Pons (tissue), 1 donor: ENCODE data around the gene RSPO1.

Source experiments
- DNase-seq: peaks from one replicate; pipeline ENCODE4 v3.0.0-alpha.2; 2016; ENCODE audit warnings: low spot score

The RSPO1 gene

DNA sequence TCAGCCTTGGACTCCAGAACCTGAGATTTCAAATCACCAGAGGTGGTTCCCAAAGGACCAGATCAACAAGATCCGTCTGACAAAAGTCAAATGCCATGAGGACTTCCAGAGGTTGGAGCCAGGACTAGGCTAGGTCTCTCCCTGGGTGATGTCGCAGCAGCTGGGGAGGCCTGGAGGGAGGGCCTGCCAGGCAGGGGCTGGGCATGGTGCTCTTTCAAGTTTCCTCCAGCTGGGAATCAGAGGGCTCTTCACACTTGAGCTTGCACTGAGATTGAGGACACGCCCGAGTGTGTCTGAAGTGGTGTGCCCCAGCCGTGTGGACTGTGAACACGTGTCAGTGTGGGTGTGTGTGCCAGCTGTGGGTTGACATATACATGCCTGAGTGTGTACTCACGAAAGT, 21.3 kb upstream of the RSPO1 start:
- DNase-seq = no peak

DNA sequence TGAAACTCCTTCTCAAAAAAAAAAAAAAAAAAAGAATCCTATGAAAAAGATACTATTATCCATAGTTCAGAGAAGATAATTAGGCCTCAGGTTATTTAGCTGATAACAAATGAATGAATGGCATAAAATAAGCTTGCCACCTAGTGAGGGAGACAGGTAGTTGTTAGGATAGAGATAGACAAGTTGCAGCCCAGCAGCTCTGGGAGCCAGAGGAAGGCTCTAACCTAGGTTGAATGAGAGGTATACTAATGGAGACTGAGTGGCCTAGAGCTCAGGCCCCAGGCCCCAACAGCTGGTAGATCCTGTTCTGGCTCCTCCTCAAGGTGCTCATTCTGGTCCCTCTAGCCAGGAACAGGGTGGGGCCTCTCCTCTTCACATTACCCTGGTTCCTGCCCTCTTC, 20.6 kb upstream of the RSPO1 start:
- DNase-seq = no peak

DNA sequence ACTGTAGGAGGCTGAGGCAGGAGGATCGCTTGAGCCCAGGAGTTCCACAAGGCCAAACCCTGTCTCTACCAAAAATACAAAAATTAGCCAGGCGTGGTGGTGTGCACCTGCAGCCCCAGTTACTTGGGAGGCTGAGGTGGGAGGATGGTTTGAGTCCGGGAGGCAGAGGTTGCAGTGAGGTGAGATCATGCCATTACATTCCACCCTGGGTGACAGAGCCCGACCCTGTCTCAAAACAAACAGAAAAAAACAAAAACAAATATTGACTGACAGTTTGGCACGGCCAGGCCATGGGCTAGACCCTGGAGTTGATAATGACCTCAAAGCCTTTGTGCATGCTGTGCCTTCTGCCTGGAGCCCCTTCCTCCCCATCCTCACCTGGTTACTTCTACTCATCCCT, 19.2 kb upstream of the RSPO1 start:
- no peak for DNase-seq

GRCh38 chr1:37652976-37653375, 18.3 kb upstream of the RSPO1 start:
- no peak for DNase-seq

DNA sequence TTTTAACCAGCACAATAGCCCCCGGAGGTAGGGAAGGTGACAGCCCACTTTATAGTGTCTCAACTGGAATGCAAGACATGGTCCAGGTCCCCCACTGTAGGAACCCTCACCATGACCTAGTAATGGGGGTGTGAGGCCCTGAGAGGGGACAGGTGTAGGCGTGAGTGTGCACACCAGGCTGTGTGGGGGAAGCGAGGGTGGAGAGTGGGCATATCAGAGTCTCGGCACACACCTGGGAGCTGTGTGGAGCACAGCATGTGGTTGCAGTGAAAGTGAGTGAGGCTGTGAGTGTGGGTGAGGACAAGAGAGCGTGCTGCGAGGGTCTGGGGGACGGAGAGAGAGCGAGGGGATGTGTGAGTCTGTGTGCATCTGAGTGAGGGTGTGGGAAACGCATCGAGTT, 17.1 kb upstream of the RSPO1 start:
- DNase-seq = no peak

DNA sequence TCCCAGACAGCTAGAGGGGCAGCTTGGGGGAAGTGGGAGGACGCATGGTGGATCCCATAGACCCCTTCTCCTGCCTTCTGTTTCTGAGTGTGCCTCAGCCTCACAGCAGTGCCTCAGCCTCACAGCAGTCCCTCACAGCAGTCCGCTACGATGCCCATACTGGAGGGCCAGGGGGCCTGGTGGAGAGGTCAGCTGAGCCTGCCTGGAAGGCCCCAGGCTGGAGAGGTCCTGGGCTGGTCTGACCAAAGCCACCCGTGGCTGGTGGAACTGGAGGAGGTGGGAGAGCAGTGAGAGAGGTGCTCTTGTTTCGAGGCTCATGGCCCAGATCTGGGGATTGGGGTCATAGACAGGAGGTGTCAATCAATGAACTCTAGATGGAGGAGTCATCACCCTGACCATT, 16.0 kb upstream of the RSPO1 start:
- no peak for DNase-seq

DNA sequence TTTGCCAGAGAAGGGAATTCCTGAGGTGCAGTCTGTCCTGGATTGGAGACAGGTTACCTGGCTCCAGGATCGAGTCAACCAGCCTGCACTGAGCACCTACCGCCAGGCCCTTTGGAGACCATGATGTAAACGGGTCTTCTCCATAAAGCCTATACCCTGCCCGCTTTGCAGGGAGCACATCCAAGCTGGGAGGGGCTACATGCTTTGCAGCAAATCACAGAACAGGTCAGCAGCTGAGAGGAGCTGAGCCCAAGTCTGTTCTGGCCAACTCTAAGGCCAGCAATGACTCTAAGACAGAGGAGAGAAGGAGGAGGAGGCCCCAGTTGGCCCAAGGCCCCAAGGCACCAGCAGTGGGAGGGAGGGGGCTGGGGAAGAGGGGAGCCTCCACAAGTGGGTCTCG, 15.5 kb upstream of the RSPO1 start:
- no peak for DNase-seq

- no peak for DNase-seq
Observed at GRCh38 chr1:37647281-37647680, 12.6 kb upstream of the RSPO1 start.

GRCh38 chr1:37641059-37641458, 6.4 kb upstream of the RSPO1 start:
- DNase-seq = no peak

DNA sequence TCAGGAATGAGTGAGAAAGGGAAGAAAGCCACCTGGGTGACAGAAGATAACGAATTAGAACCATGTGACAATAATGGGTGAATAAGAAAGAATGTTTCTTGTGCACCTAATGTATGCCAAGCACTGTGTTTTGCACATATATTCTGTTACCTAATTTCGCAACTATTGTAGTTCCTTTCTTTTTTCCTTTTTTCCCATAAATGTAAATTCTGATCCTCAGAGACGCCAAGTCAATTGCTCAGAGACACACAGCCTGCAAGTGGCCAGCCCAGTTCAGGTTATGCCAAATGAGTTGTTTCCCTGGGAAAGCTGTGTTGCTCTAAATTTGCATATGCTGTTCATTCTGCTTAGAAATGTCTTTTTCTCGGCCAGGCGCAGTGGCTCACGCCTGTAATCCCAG, 1.7 kb upstream of the RSPO1 start:
- DNase-seq = no peak

- no peak for DNase-seq
Observed at GRCh38 chr1:37634992-37635902, 555 bp upstream of the RSPO1 start.

- DNase-seq = no peak
Observed at GRCh38 chr1:37633938-37634243, 801 bp downstream of the RSPO1 start.

DNA sequence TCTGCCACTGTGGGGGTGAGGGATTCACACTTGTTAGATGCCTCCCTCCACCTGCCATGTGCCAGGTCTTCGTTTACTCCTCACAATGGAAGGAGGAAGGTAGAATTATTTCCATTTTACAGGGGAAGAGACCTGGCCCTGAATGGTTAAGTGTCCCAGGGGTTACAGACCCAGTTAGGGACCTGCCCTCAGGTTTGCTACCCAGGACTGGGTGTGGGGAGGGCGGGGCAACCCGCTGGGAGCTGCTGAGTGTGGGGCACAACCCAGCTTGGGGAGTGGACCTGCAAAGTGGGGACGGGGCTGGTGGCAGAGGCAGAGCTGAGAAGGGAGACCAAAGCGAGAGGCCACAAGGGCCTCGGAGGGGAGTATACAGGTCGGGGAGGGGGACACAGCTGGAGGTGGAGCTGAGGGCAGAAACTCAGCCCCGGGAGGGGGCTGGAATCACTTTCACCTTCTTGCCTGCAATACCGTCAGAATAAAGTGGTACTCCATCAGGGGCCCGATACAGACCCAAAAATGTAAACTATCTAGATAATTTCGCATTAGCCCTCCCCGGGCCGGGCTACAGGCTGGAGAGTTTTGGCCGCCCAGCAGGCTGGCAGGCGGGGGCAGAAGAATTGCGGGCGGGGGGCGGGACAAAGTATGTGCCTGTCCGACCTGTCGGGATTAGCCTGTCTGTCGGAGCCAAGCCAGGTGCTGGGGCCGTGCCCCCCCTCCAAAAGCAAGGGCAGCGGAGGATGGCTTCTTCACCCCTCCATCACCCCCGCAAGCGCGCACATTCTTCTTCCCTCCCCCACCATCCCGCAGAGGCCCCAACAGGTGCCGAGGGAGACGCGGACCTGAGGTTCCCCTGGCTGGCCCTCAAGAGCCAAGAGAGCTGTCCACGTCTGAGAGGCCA, 1.4 kb downstream of the RSPO1 start:
- no peak for DNase-seq

- DNase-seq = no peak
Observed at GRCh38 chr1:37631036-37631435, 3.7 kb downstream of the RSPO1 start.

GRCh38 chr1:37630426-37631028, 4.2 kb downstream of the RSPO1 start:
- DNase-seq = no peak

- no peak for DNase-seq
Observed at GRCh38 chr1:37629726-37630425, 4.8 kb downstream of the RSPO1 start.

DNA sequence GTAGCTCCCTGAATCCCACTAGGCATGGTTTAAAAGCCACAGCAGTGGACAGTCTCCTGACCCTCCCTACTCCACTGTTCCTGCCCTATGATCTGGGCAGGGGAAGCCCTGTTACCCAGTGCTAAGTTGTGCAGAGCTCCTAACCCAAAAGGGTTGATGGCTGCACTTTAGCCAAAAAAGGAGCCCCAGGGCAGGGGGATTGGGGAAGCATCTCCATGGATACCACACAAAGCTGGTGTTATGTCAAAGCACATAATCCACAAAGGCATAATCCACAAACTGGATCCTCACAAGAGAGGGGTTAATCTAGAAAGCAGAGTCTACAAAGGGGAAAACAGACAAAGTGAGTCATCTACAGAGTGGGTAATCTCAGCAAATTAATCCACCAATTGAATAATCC, 5.7 kb downstream of the RSPO1 start:
- DNase-seq = no peak

DNA sequence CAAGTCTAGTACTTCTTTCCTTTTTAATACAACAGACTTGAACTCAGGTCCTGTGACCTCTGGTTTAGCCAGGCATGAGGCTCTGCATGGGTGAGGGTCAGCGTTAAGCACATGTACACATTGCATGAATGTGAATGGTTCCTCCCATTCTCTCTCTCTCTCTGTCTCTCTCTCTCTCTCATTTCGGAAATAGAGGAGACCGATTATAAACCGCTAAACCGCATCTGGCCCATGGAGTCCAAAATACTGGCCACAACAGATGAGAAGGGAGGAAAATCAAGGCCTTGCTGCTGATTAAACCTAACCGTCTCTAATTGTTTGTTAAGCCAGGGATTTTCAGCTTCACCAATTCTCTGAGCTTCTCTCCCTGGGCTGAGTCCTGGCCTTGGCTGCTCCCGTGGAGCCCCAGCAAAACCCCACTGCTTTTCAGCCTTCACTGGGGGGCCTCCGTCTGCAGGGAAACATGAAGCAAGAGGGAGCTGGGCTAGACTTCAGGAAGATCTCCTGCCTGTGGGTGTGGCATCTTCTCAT, 6.6 kb downstream of the RSPO1 start:
- no peak for DNase-seq

- DNase-seq = no peak
Observed at GRCh38 chr1:37622131-37622530, 12.6 kb downstream of the RSPO1 start.

GRCh38 chr1:37621326-37621870, 13.3 kb downstream of the RSPO1 start:
- DNase-seq = no peak

- no peak for DNase-seq
Observed at GRCh38 chr1:37620707-37621106, 14.0 kb downstream of the RSPO1 start.

DNA sequence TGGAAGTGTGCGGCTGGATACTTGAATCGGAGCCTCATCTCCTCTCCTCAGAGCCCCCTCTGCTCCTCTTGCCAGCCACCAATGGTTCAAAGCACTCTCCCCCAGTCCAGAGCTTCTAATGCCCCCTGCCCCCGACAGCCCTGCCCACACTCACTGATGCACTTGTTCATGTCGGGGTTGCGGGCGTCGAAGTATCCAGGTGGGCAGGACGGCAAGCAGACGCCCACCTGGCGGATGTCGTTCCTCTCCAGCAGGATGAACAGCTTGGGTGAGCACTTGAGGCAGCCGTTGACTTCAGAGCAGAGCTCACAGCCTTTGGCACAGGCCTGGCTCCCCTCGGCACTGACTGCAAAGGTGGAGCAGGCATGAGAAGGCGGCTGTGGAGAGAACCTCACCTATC, 18.4 kb downstream of the RSPO1 start:
- no peak for DNase-seq
